ENCODE data around the gene DUSP22. TPM values are rescaled to one million over a fixed set of nuclear protein-coding genes. Genes with fewer than 3 reads are reported as not detected.

DUSP22 gene
- polyA plus RNA-seq, 2 of the 4 experiments (the other 2 are of a cell fraction) = 6.2 to 11.3 TPM

DNA sequence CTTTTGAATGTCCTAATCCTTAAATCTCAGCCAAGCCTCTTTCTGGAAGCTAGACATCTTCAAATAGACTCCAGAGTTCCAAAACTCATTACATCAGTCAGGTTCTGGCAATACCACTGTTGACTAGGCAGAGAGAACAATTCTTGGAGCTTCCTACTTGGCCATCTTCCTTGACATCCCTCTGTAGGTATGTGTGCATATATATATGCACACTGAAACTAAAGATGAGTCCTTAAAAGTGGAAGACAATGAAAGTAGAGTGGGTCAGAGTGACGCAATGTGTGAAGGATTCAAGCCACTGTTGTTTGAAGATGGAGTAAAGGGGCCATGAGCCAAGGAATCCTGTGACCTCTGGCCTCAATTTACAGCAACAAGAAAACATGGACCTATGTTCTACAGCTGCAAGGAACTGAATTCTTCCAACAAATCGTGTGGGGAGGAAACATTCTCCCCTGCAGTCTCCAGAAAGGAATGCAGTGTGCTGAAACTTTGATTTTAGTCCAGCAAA, 18.7 kb upstream of the DUSP22 start:
- TF ChIP-seq HOXB5 (CRISPR knock-in tag; IDR thresholded peaks at IDR 0.05) (no peak), CBX8 (IDR thresholded peaks at IDR 0.05) (no peak), CBX2 (IDR thresholded peaks at IDR 0.05; ENCODE audit: borderline replicate concordance, low read depth) (no peak), CEBPB (IDR thresholded peaks at IDR 0.05) (no peak), FOSL2 (IDR thresholded peaks at IDR 0.05) (no peak), FOSL2 (CRISPR knock-in tag; IDR thresholded peaks at IDR 0.05) (no peak), TFCP2L1 (CRISPR knock-in tag; IDR thresholded peaks at IDR 0.05) (no peak), SMC3 (IDR thresholded peaks at IDR 0.05) (no peak), NPAS2 (CRISPR knock-in tag; IDR thresholded peaks at IDR 0.05; ENCODE audit: borderline replicate concordance) (no peak)
- TF ChIP-seq, protein P1, sequence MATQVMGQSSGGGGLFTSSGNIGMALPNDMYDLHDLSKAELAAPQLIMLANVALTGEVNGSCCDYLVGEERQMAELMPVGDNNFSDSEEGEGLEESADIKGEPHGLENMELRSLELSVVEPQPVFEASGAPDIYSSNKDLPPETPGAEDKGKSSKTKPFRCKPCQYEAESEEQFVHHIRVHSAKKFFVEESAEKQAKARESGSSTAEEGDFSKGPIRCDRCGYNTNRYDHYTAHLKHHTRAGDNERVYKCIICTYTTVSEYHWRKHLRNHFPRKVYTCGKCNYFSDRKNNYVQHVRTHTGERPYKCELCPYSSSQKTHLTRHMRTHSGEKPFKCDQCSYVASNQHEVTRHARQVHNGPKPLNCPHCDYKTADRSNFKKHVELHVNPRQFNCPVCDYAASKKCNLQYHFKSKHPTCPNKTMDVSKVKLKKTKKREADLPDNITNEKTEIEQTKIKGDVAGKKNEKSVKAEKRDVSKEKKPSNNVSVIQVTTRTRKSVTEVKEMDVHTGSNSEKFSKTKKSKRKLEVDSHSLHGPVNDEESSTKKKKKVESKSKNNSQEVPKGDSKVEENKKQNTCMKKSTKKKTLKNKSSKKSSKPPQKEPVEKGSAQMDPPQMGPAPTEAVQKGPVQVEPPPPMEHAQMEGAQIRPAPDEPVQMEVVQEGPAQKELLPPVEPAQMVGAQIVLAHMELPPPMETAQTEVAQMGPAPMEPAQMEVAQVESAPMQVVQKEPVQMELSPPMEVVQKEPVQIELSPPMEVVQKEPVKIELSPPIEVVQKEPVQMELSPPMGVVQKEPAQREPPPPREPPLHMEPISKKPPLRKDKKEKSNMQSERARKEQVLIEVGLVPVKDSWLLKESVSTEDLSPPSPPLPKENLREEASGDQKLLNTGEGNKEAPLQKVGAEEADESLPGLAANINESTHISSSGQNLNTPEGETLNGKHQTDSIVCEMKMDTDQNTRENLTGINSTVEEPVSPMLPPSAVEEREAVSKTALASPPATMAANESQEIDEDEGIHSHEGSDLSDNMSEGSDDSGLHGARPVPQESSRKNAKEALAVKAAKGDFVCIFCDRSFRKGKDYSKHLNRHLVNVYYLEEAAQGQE (IDR thresholded peaks at IDR 0.05) = no peak
- TF ChIP-seq, protein P2, sequence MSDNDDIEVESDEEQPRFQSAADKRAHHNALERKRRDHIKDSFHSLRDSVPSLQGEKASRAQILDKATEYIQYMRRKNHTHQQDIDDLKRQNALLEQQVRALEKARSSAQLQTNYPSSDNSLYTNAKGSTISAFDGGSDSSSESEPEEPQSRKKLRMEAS (IDR thresholded peaks at IDR 0.05) = no peak
- TF ChIP-seq, protein P3, sequence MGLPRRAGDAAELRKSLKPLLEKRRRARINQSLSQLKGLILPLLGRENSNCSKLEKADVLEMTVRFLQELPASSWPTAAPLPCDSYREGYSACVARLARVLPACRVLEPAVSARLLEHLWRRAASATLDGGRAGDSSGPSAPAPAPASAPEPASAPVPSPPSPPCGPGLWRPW (IDR thresholded peaks at IDR 0.05) = no peak
- H3K4me3 ChIP-seq = no peak overlapping the region
- H3K4me2 ChIP-seq = no peak overlapping the region
- POLR2A ChIA-PET = no interaction called here
- ATAC-seq (no peak), FAIRE-seq (no peak), DNase-seq (ENCODE audit: low read depth in 1 of 2, low spot score in 1 of 2) (no peak)
- no peaks in the 10 kb centered on the region for H3K4me1 ChIP-seq
- no peak overlapping the region for H3K27ac ChIP-seq
- 0% methylated on average over 2 of the region's 2 CpGs for WGBS (ENCODE audit: missing lambda C conversion rate)
- CTCF ChIA-PET = no interaction called here
- no peaks in the 10 kb centered on the region for H3K9me3 ChIP-seq

DNA sequence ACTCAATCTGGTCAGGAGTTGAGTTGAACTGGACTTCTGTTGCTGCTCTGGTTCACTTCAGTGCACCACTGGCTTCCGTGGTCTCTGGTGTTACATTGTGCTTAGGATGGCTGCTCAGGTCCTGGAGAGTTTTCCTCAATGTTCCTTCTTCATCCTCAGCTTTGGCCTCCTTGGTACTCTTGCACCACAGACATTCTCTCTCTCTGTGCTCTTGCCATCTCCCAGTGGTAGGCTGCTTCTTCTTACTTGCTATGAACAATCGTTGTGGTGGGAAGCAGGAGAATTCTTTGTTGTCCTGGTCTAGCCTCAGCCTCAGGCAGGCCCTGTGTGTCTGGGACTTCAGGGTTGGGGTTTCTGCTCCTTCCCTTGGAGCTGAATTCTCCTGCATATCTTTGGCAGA, 14.5 kb upstream of the DUSP22 start:
- POLR2A ChIA-PET = no interaction called here
- no peak for DNase-seq (ENCODE audit: low read depth in 1 of 2, low spot score in 1 of 2)
- 19% methylated on average over 2 of the region's 2 CpGs for WGBS (ENCODE audit: missing lambda C conversion rate)

DNA sequence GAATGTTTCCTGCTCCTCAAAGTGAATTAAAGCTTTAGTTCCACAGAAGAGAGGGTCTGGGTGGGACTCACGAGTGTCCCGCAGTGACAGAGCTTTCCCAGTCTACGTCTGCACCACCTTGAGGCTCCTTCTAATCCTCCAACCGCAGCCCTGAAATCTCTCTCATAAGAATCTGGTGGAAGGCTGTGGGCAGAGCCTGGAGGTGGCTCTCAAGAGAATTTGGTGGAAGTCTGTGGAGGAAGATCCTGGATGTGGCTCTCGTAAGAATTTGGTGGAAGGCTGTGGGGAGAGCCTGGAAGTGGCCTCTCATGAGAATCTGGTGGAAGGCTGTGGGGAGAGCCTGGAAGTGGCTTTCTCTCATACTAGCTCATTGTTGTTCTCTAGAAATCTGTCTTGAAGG, 13.8 kb upstream of the DUSP22 start:
- TF ChIP-seq FOSB (CRISPR knock-in tag; IDR thresholded peaks at IDR 0.05) (no peak), ZFP36 (IDR thresholded peaks at IDR 0.05; ENCODE audit: borderline replicate concordance, partially characterized antibody) (no peak), MYC (IDR thresholded peaks at IDR 0.05; ENCODE audit: borderline replicate concordance, low read length) (no peak), MAFK (IDR thresholded peaks at IDR 0.05; ENCODE audit: partially characterized antibody) (no peak), POLR2AphosphoS2 (conservative IDR thresholded peaks at IDR 0.05; ENCODE audit: low read length) (no peak), GATA3 (IDR thresholded peaks at IDR 0.05; ENCODE audit: borderline replicate concordance) (no peak), RFX5 (IDR thresholded peaks at IDR 0.05) (no peak), KDM5A (IDR thresholded peaks at IDR 0.05) (no peak), HOXA7 (CRISPR knock-in tag; IDR thresholded peaks at IDR 0.05) (no peak), MAZ (IDR thresholded peaks at IDR 0.05; ENCODE audit: borderline replicate concordance, low read depth, low read length) (no peak)
- TF ChIP-seq, protein P4, sequence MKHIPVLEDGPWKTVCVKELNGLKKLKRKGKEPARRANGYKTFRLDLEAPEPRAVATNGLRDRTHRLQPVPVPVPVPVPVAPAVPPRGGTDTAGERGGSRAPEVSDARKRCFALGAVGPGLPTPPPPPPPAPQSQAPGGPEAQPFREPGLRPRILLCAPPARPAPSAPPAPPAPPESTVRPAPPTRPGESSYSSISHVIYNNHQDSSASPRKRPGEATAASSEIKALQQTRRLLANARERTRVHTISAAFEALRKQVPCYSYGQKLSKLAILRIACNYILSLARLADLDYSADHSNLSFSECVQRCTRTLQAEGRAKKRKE (CRISPR knock-in tag; IDR thresholded peaks at IDR 0.05; ENCODE audit: low read depth) = no peak
- WGBS (ENCODE audit: missing lambda C conversion rate) = 47% methylated on average over 3 of the region's 5 CpGs
- Histone ChIP-seq H3K27ac (no peak overlapping the region), H3K4me2 (no peak overlapping the region), H3K9me3 (no peaks in the 10 kb centered on the region), H3K4me3 (no peak overlapping the region), H3K4me1 (no peaks in the 10 kb centered on the region)
- CTCF ChIA-PET = interaction anchor here (0.6 kb wide), 1 partner anchor 792 kb away, joined by 5 read pairs; no protein-coding TSS in a partner anchor
- FAIRE-seq (no peak), DNase-seq (ENCODE audit: low read depth in 1 of 2, low spot score in 1 of 2) (no peak), ATAC-seq (no peak)
- POLR2A ChIA-PET = no interaction called here

More for the DNA sequence above, 14.5 kb upstream of the DUSP22 start:
- H3K4me3 ChIP-seq = no peak overlapping the region
- no peak overlapping the region for H3K4me2 ChIP-seq
- H3K4me1 ChIP-seq = no peaks in the 10 kb centered on the region
- FAIRE-seq (no peak), ATAC-seq (no peak)
- H3K9me3 ChIP-seq = no peaks in the 10 kb centered on the region
- TF ChIP-seq NPAS2 (CRISPR knock-in tag; IDR thresholded peaks at IDR 0.05; ENCODE audit: borderline replicate concordance) (no peak), JUN (IDR thresholded peaks at IDR 0.05) (no peak), SMC3 (IDR thresholded peaks at IDR 0.05) (no peak), FOSB (CRISPR knock-in tag; IDR thresholded peaks at IDR 0.05) (no peak), CHD4 (IDR thresholded peaks at IDR 0.05; ENCODE audit: borderline replicate concordance) (no peak), RCOR1 (IDR thresholded peaks at IDR 0.05; ENCODE audit: low read depth, low read length) (no peak), HOXB13 (CRISPR knock-in tag; IDR thresholded peaks at IDR 0.05; ENCODE audit: low read depth) (no peak)
- TF ChIP-seq, protein P5, sequence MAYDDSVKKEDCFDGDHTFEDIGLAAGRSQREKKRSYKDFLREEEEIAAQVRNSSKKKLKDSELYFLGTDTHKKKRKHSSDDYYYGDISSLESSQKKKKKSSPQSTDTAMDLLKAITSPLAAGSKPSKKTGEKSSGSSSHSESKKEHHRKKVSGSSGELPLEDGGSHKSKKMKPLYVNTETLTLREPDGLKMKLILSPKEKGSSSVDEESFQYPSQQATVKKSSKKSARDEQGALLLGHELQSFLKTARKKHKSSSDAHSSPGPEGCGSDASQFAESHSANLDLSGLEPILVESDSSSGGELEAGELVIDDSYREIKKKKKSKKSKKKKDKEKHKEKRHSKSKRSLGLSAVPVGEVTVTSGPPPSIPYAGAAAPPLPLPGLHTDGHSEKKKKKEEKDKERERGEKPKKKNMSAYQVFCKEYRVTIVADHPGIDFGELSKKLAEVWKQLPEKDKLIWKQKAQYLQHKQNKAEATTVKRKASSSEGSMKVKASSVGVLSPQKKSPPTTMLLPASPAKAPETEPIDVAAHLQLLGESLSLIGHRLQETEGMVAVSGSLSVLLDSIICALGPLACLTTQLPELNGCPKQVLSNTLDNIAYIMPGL (CRISPR knock-in tag; IDR thresholded peaks at IDR 0.05; ENCODE audit: borderline replicate concordance) = no peak
- CTCF ChIA-PET = interaction anchor here (0.6 kb wide), 1 partner anchor 793 kb away, joined by 5 read pairs; no protein-coding TSS in a partner anchor
- H3K27ac ChIP-seq = no peak overlapping the region
